PC-3 (cell line): ENCODE measurements around the gene SYNPO2L. TPM values are rescaled to one million over a fixed set of nuclear protein-coding genes. Genes with fewer than 3 reads are reported as not detected.

Experiments
- ATAC-seq: fragments of 200-7000 bp; cut with Tn5 transposase; 2 replicates; pipeline ENCODE4 v1.9.1; 2020; ENCODE audit warnings: mild to moderate bottlenecking, moderate library complexity
- BruUV-seq: library from RNA; stranded (reverse); fragments of 400-500 nt; replicated peaks from 2 replicates; lab custom pipeline; 2021; lab: Mats Ljungman, UMichigan
- CTCF ChIA-PET: fragments of 300-600 bp; sonication (Branson Sonifier 250); formaldehyde crosslinking; loops from one replicate; lab custom pipeline; 2022; ENCODE audit warnings: antibody characterized with exemption; lab: Charles Lee
- POLR2A ChIA-PET: fragments of 300-600 bp; sonication (Branson Sonifier 250); formaldehyde crosslinking; loops from one replicate; lab custom pipeline; 2022; ENCODE audit warnings: antibody characterized with exemption; ENCODE audit not compliant: unreplicated experiment; lab: Charles Lee
- DNase-seq: peaks from one replicate; pipeline ENCODE4 v3.0.0-alpha.2; 2015
- H2AFZ ChIP-seq: fragments of 300-600 bp; sonication (generic); 2 replicates; pipeline ENCODE4 v1.6.0; 2016; ENCODE audit warnings: antibody characterized with exemption, low read length
- H3F3A ChIP-seq: fragments of 300-600 bp; sonication (generic); one replicate; pipeline ENCODE4 v1.6.0; 2017; ENCODE audit warnings: antibody characterized with exemption, low read length, control low read depth, mild to moderate bottlenecking; ENCODE audit not compliant: unreplicated experiment
- H3K27ac ChIP-seq: fragments of 300-600 bp; sonication (generic); 2 replicates; pipeline ENCODE4 v1.5.1; 2016; ENCODE audit warnings: mild to moderate bottlenecking, low read length
- H3K27me3 ChIP-seq: fragments of 300-600 bp; sonication (generic); 2 replicates; pipeline ENCODE4 v1.6.1; 2016; ENCODE audit warnings: low read length, mixed read lengths
- H3K36me3 ChIP-seq: fragments of 300-600 bp; sonication (generic); 2 replicates; pipeline ENCODE4 v1.6.1; 2016; ENCODE audit warnings: low read depth, mixed run types, low read length, mixed read lengths
- H3K4me1 ChIP-seq: fragments of 300-600 bp; sonication (generic); 2 replicates; pipeline ENCODE4 v1.5.1; 2016; ENCODE audit warnings: low read length; ENCODE audit not compliant: insufficient read depth
- H3K4me2 ChIP-seq: fragments of 300-600 bp; sonication (generic); 2 replicates; pipeline ENCODE4 v1.6.0; 2016; ENCODE audit warnings: low read length
- H3K4me3 ChIP-seq: fragments of 300-600 bp; sonication (generic); 2 replicates; pipeline ENCODE4 v1.5.1; 2016; ENCODE audit warnings: mild to moderate bottlenecking, low read length, mixed read lengths
- H3K79me2 ChIP-seq: fragments of 300-600 bp; sonication (generic); 2 replicates; pipeline ENCODE4 v1.6.1; 2017; ENCODE audit warnings: low read length, mixed read lengths
- H3K9ac ChIP-seq: fragments of 300-600 bp; sonication (generic); 2 replicates; pipeline ENCODE4 v1.6.0; 2016; ENCODE audit warnings: mild to moderate bottlenecking, low read length
- H3K9me2 ChIP-seq: fragments of 300-600 bp; sonication (generic); replicated peaks from 2 replicates; pipeline ENCODE4 v1.6.1; 2016; ENCODE audit warnings: mixed run types, low read length, mixed read lengths
- H3K9me3 ChIP-seq: fragments of 300-600 bp; sonication (generic); 2 replicates; pipeline ENCODE4 v1.6.1; 2016; ENCODE audit warnings: low read length, mixed read lengths
- H4K20me1 ChIP-seq: fragments of 300-600 bp; sonication (generic); 2 replicates; pipeline ENCODE4 v1.6.1; 2016; ENCODE audit warnings: low read length, mixed read lengths
- EZH2 ChIP-seq: fragments of 300-600 bp; sonication (generic); IDR thresholded peaks from one replicate; pipeline ENCODE4 v1.6.1; 2017; ENCODE audit warnings: antibody characterized with exemption, mild to moderate bottlenecking, low read length; ENCODE audit not compliant: unreplicated experiment
- EZH2phosphoT487 ChIP-seq: fragments of 300-600 bp; sonication (generic); IDR thresholded peaks from 2 replicates; pipeline ENCODE4 v1.6.1; 2018; ENCODE audit warnings: mild to moderate bottlenecking, antibody characterized with exemption, low read length, borderline replicate concordance
- intact Hi-C: fragments of 100-400 bp; cut with micrococcal nuclease; formaldehyde crosslinking; loops from 2 replicates; pipeline ENCODE4 v1.9.0; 2023
- total RNA-seq: library from RNA; depleted of rRNA; stranded (reverse); fragments of >200 nt; gene quantifications from 2 replicates; pipeline ENCODE4 v1.2.3, GENCODE V29; 2014
- TF ChIP-seq, protein P1 (sequence below): fragments of 300-600 bp; sonication (generic); conservative IDR thresholded peaks from 2 replicates; pipeline ENCODE4 v1.5.1; 2017; ENCODE audit warnings: antibody characterized with exemption, low read depth, mild to moderate bottlenecking, low read length

SYNPO2L gene
- total RNA-seq, 1 experiment from 2014 or later = not detected

DNA sequence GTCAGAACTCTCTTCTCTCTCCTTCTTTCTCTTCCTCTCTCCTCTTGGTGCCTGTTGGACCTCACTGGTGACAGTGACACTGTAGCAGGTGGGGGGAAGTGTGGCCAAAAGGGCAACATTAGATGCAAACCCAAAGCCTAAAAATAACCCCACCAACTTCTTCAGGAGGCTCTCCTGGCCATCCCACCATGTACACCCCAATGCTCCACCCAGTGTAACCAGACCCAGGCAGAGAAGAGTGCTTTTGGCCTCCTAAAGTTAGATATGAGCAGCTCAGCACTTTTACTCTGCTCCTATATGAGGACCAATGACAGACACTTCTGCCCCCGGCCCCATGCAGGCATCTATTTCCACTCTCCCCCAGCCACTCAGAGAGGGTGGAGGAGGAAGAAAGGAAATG lies 20.0 kb downstream of the SYNPO2L start:
- no TSS peak for BruUV-seq
- Histone ChIP-seq H2AFZ (no peak overlapping the region), H3K4me2 (no peak overlapping the region), H3K27ac (no peak overlapping the region), H3K36me3 (no peaks in the 10 kb centered on the region), H3K79me2 (no peaks in the 10 kb centered on the region), H3K9me2 (no peaks in the 10 kb centered on the region), H3K4me1 (no peaks in the 10 kb centered on the region), H3F3A (no peaks in the 10 kb centered on the region), H4K20me1 (no peaks in the 10 kb centered on the region), H3K4me3 (no peak overlapping the region), H3K9me3 (no peaks in the 10 kb centered on the region), H3K9ac (no peak overlapping the region), H3K27me3 (no peaks in the 10 kb centered on the region)
- no peak for DNase-seq
- intact Hi-C loops = no loop called here
- no peak for TF ChIP-seq EZH2
- no peak for TF ChIP-seq EZH2phosphoT487
- TF ChIP-seq, protein P1, sequence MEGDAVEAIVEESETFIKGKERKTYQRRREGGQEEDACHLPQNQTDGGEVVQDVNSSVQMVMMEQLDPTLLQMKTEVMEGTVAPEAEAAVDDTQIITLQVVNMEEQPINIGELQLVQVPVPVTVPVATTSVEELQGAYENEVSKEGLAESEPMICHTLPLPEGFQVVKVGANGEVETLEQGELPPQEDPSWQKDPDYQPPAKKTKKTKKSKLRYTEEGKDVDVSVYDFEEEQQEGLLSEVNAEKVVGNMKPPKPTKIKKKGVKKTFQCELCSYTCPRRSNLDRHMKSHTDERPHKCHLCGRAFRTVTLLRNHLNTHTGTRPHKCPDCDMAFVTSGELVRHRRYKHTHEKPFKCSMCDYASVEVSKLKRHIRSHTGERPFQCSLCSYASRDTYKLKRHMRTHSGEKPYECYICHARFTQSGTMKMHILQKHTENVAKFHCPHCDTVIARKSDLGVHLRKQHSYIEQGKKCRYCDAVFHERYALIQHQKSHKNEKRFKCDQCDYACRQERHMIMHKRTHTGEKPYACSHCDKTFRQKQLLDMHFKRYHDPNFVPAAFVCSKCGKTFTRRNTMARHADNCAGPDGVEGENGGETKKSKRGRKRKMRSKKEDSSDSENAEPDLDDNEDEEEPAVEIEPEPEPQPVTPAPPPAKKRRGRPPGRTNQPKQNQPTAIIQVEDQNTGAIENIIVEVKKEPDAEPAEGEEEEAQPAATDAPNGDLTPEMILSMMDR = no peak
- CTCF ChIA-PET = interaction anchor here (0.6 kb wide), 1 partner anchor 104 kb away, joined by 3 read pairs; no protein-coding TSS in a partner anchor
- no peak; the same call in 1 of the 2 replicates for ATAC-seq
- POLR2A ChIA-PET = no interaction called here

- Histone ChIP-seq H3K27ac (no peak overlapping the region), H4K20me1 (no peaks in the 10 kb centered on the region), H3K4me1 (no peaks in the 10 kb centered on the region), H3K4me3 (no peak overlapping the region), H3F3A (no peaks in the 10 kb centered on the region), H3K9me3 (no peaks in the 10 kb centered on the region), H3K36me3 (no peaks in the 10 kb centered on the region), H3K9me2 (no peaks in the 10 kb centered on the region), H3K79me2 (no peaks in the 10 kb centered on the region), H3K27me3 (no peaks in the 10 kb centered on the region), H3K9ac (no peak overlapping the region), H2AFZ (no peak overlapping the region), H3K4me2 (no peak overlapping the region)
- no TSS peak for BruUV-seq
- CTCF ChIA-PET = no interaction called here
- DNase-seq = no peak
- intact Hi-C loops = no loop called here
- TF ChIP-seq EZH2 (no peak), EZH2phosphoT487 (no peak)
- TF ChIP-seq, protein P1 = no peak
- ATAC-seq = no peak
- POLR2A ChIA-PET = no interaction called here
Measured at GRCh38 chr10:73634421-73634820, 21.4 kb downstream of the SYNPO2L start.

- POLR2A ChIA-PET = no interaction called here
- DNase-seq (no peak), ATAC-seq (no peak)
- intact Hi-C loops = no loop called here
- Histone ChIP-seq H4K20me1 (no peaks in the 10 kb centered on the region), H3K9me3 (no peaks in the 10 kb centered on the region), H3K36me3 (no peaks in the 10 kb centered on the region), H2AFZ (no peak overlapping the region), H3K27me3 (no peaks in the 10 kb centered on the region), H3K4me1 (peaks cover 14% of the 10 kb centered on the region), H3K9me2 (no peaks in the 10 kb centered on the region), H3K9ac (no peak overlapping the region), H3K4me3 (no peak overlapping the region), H3K27ac (no peak overlapping the region), H3K79me2 (peaks cover 33% of the 10 kb centered on the region), H3F3A (no peaks in the 10 kb centered on the region), H3K4me2 (no peak overlapping the region)
- CTCF ChIA-PET = no interaction called here
- TF ChIP-seq, protein P1 = no peak
- TF ChIP-seq EZH2phosphoT487 = no peak
- TF ChIP-seq EZH2 = no peak
- BruUV-seq = no TSS peak
Measured at GRCh38 chr10:73629165-73629564, 26.7 kb downstream of the SYNPO2L start.
